Activated B cell treated with CpG ODN at 0.5 μM for 24 hours (primary cell): Measurements from ENCODE around the gene APBA2. TPM values are rescaled to one million over a fixed set of nuclear protein-coding genes. Genes with fewer than 3 reads are reported as not detected.

Source experiments
- ATAC-seq: fragments of 200-7000 bp; cut with Tn5 transposase; one replicate; pipeline ENCODE4 v1.10.0; 2021; ENCODE audit warnings: low read depth, mild to moderate bottlenecking, moderate library complexity
- CTCF ChIA-PET: fragments of 350-600 bp; sonication (Branson Sonifier 250); formaldehyde crosslinking; loops from one replicate; lab custom pipeline; 2021; ENCODE audit warnings: antibody characterized with exemption; lab: Charles Lee
- POLR2A ChIA-PET: fragments of 350-600 bp; sonication (Branson Sonifier 250); formaldehyde crosslinking; loops from one replicate; lab custom pipeline; 2021; ENCODE audit warnings: antibody characterized with exemption; lab: Charles Lee
- DNase-seq: peaks from one replicate; pipeline ENCODE4 v3.0.0; 2022
- H3K27ac Mint-ChIP-seq: one replicate; pipeline ENCODE4 v1.8.0; 2020; ENCODE audit warnings: mixed read lengths
- H3K27me3 Mint-ChIP-seq: one replicate; pipeline ENCODE4 v1.8.0; 2021; ENCODE audit warnings: mixed read lengths
- H3K36me3 Mint-ChIP-seq: one replicate; pipeline ENCODE4 v1.8.0; 2021; ENCODE audit warnings: low read depth, mixed read lengths
- H3K4me1 Mint-ChIP-seq: one replicate; pipeline ENCODE4 v1.8.0; 2021; ENCODE audit warnings: mixed read lengths
- H3K4me3 Mint-ChIP-seq: one replicate; pipeline ENCODE4 v1.8.0; 2020; ENCODE audit warnings: mild to moderate bottlenecking, mixed read lengths
- H3K9me3 Mint-ChIP-seq: one replicate; pipeline ENCODE4 v1.8.0; 2020; ENCODE audit warnings: mixed read lengths
- CTCF ChIP-seq: fragments of 200-600 bp; IDR thresholded peaks from one replicate; pipeline ENCODE4 v1.8.0; 2022; ENCODE audit warnings: antibody characterized with exemption, mild to moderate bottlenecking
- intact Hi-C: fragments of 100-400 bp; cut with micrococcal nuclease; formaldehyde crosslinking; loops from one replicate; pipeline ENCODE4 v1.15.1; 2024
- total RNA-seq: library from RNA; stranded (reverse); gene quantifications from 2 replicates; pipeline ENCODE4 v1.2.3, GENCODE V29; 2022

Gene APBA2
- total RNA-seq, 1 donor from 2014 or later: not detected

- POLR2A ChIA-PET: no interaction called here
- Mint-ChIP-seq H3K27me3 (no peaks in the 10 kb centered on the region), H3K36me3 (no peaks in the 10 kb centered on the region), H3K9me3 (no peaks in the 10 kb centered on the region), H3K4me1 (no peaks in the 10 kb centered on the region), H3K4me3 (no peak overlapping the region), H3K27ac (no peak overlapping the region)
- ATAC-seq: no peak
- CTCF ChIA-PET: no interaction called here
- intact Hi-C loops: no loop called here
- TF ChIP-seq CTCF: no peak
- DNase-seq: no peak
Observed at GRCh38 chr15:29132735-29133181, 247.0 kb downstream of the APBA2 start.

DNA sequence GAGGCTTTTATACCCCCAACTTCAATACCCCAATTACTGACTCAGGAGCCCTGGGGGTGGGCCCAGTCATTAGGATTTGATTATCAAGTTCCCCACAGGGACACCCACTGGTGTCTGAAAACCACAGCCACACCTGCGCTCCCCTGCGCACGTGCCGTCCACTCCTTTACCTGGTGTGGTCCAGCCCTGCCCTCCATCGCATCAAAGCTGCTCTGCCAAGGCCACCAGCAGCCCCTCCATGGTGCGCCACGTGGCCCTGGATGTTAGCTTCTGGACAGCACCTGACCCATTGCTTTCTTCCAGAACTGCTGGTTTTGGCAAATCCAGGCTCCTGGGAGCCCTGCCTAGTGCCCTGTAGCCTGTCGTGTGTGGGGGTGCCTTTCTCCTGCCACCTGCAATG is 247.5 kb downstream of the APBA2 start:
- ATAC-seq: no peak
- H3K27ac Mint-ChIP-seq: no peak overlapping the region
- TF ChIP-seq CTCF: no peak
- peaks cover 1% of the 10 kb centered on the region for H3K27me3 Mint-ChIP-seq
- H3K9me3 Mint-ChIP-seq: no peaks in the 10 kb centered on the region
- intact Hi-C loops: no loop called here
- H3K4me1 Mint-ChIP-seq: no peaks in the 10 kb centered on the region
- H3K4me3 Mint-ChIP-seq: no peak overlapping the region
- DNase-seq: no peak
- POLR2A ChIA-PET: no interaction called here
- CTCF ChIA-PET: no interaction called here
- no peaks in the 10 kb centered on the region for H3K36me3 Mint-ChIP-seq

- H3K27ac Mint-ChIP-seq: no peak overlapping the region
- H3K9me3 Mint-ChIP-seq: no peaks in the 10 kb centered on the region
- DNase-seq (no peak), ATAC-seq (no peak)
- ChIA-PET POLR2A (no interaction called here), CTCF (no interaction called here)
- H3K4me3 Mint-ChIP-seq: no peak overlapping the region
- intact Hi-C loops: no loop called here
- peaks cover 6% of the 10 kb centered on the region for H3K27me3 Mint-ChIP-seq
- H3K4me1 Mint-ChIP-seq: no peaks in the 10 kb centered on the region
- H3K36me3 Mint-ChIP-seq: no peaks in the 10 kb centered on the region
- TF ChIP-seq CTCF: no peak
Observed at GRCh38 chr15:29133791-29134190, 248.0 kb downstream of the APBA2 start.

GRCh38 chr15:29134239-29134638 is 248.5 kb downstream of the APBA2 start:
- POLR2A ChIA-PET: no interaction called here
- H3K36me3 Mint-ChIP-seq: no peaks in the 10 kb centered on the region
- peaks cover 10% of the 10 kb centered on the region for H3K27me3 Mint-ChIP-seq
- no peak overlapping the region for H3K4me3 Mint-ChIP-seq
- CTCF ChIA-PET: no interaction called here
- no peaks in the 10 kb centered on the region for H3K4me1 Mint-ChIP-seq
- ATAC-seq: no peak
- no peak for DNase-seq
- H3K9me3 Mint-ChIP-seq: no peaks in the 10 kb centered on the region
- TF ChIP-seq CTCF: no peak
- H3K27ac Mint-ChIP-seq: no peak overlapping the region
- intact Hi-C loops: no loop called here

GRCh38 chr15:29134641-29135308 is 249.0 kb downstream of the APBA2 start:
- ChIA-PET CTCF (no interaction called here), POLR2A (no interaction called here)
- ATAC-seq: no peak

More at GRCh38 chr15:29134641-29135308, 249.0 kb downstream of the APBA2 start:
- Mint-ChIP-seq H3K4me1 (no peaks in the 10 kb centered on the region), H3K27me3 (peaks cover 11% of the 10 kb centered on the region), H3K36me3 (no peaks in the 10 kb centered on the region), H3K9me3 (no peaks in the 10 kb centered on the region), H3K4me3 (no peak overlapping the region), H3K27ac (no peak overlapping the region)
- intact Hi-C loops: no loop called here
- no peak for DNase-seq
- TF ChIP-seq CTCF: no peak
